CD4-positive, alpha-beta T cell treated with Interferon gamma for 1 hour (primary cell): ENCODE measurements around the gene TCF19.

Experiments used
- DNase-seq: peaks from one replicate; pipeline ENCODE4 v3.0.0-alpha.2; 2020

Gene TCF19, protein sequence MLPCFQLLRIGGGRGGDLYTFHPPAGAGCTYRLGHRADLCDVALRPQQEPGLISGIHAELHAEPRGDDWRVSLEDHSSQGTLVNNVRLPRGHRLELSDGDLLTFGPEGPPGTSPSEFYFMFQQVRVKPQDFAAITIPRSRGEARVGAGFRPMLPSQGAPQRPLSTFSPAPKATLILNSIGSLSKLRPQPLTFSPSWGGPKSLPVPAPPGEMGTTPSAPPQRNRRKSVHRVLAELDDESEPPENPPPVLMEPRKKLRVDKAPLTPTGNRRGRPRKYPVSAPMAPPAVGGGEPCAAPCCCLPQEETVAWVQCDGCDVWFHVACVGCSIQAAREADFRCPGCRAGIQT

DNA sequence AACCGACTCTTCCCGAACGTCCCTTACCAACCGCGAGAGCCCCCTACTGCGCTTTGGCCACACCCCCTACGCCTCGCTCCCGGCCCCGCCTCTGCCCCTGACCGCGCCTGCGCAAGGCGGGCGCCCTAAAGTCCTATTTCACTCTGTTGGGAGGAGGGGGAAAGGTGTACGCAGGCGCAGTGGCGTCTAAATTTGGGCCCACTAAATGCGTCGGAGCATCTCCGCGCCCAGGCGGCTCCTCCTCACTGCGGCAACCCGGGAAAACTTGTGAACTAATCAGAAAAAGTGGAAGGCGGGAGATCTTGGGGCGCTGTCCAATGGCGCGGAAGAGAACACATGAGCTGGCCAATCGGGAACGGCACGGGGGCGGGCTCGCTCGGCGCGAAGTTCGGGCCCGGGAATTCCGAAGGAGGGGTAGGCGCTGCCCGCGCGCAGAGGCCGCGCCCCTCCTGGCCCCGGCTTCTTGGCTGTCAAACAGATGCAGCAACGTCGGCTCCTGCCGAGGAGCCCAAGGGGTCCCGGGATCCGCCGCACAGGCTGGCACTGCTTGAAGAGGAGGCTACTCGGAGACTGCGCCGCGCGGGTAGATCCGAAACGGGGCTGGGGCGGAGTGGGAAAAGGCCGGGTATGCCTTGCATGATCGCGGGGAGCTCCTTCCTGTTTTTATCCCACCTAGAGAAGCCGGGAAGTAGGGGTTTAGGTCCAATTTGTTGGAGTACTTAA is at the start of gene TCF19:
TSS of gene TCF19 (plus strand) at position 450 of the 723 bp plus-strand sequence. CDS start 881 bp downstream, outside the sequence.
- peak; percentile 99 for DNase-seq

DNA sequence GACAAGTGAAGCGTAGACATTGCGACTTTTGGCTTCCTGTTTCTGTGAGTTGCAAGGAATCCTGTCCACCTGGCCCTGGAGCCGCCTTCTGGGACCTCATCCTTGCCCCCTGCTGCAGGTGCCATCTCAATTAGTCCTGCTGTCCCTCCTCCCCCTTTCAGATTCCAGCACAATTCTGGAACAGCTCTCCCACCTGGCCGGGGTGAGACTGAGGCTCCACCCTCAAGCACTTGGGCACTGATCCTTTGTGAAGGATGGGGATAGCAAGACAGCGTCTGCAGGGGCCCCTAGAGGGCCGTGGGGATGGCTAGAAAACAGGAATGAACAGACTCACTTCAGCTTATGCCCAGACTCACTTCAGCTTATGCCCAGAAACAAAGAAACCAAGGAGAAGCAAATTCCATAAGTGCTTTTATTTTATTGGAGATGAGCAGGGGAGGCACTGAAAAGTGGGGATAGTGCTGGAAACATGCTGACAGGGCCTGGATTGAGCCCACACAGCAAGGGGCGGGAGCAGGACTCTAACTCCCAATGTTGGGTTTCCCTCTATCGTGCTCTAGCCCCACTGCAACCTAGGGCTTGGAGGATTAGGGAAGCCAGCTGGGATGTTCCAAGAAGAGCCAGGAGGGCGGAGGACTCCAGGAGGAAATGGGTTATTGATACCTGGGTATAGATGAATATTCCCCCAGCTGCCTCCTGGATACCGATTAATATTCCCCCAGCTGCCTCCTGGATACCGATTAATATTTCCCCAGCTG is 47.4 kb upstream of the TCF19 start:
- no peak for DNase-seq

DNA sequence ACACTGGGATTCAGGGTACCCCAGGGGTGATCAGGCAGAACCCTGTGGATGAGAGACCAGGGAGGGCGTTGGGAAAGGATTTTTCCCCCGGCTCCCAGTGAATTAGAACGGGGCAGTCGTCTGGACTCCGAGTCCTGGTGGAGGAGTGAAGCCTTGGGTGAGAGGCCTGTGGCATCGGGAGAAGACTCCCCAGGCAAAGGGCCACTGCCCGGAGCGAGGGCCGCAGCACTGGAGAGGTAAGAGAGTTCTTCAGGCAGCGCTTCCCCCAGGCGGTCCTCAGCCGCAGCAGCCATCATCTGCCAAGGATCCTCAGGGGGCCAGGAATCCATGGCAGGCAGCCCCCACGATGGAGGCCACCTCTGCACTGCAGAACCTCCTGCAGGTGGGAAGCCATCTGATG is 46.7 kb upstream of the TCF19 start:
- DNase-seq = no peak

DNA sequence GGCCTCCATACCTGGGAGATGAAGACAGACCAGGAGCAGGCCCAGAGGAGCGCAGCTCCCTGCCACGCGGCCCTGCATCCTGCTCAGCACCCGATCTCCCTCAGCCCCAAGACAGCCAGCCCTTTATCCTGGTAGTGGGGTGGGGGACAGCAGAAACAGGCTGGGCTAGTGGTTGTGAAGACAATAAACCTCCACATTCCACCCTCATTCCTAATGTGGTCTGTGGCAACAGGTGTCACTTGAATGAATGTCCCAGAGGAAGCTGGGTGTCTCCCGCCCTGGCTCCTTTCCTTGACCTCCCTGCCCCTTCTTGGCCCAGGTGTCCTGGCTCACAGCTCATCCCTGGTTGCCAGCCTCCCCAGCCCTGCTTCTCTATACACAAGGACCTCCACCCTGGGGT is 45.9 kb upstream of the TCF19 start, which contains the start of gene C6orf15:
TSS of gene C6orf15 (minus strand) at position 98 of the 400 bp plus-strand sequence. CDS start at position 78, 20 bp downstream.
- no peak for DNase-seq

DNA sequence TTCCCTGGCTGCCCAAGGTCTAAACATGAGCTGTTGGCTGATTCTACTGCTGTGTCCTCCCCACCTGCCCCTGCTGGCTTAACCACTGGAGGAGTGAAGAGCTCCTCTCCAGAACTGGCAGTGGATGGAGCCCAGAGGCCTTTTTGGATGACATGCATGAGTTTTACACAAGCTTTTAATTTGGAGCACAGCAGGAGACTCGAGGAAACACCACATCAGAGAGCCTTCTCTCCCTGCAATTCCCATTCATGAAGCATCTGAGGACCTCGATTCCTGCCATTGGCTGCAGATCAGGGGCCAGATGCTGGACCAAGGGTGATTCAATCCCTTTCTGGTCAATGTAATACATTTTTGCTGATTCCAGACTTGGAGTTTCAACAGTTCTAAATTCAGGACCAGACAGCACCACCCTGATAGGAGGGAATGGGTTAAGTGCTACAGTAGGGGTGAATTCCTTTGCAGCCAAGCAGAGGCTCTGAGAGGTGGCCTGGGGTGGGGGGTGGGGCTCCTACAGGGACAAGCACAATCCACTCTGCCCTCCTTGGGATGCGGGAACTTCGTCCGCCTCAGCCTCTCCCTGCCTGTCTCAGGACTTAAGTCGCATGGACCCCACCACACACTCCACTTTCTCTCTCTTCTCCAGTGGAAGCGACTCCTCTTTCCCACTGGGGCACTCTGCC is 44.4 kb upstream of the TCF19 start:
- no peak for DNase-seq

DNA sequence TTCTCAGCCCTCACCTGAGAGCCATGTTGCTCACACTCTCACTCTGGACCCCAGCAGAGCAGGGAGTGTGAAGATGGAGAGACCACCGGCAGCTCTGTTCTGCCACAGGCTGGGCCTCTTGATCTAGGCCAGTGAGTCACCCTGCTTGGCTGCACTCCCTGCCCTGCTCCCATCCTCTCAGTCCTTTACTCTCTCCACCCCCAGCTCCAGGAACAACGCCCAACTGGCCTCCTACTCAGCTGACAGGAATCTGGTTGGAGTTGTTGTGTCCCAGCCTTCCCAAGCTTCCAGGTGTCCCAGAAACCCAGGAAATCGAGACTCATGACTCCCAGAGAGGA is 43.9 kb upstream of the TCF19 start, which contains the start of gene PSORS1C1:
TSS of gene PSORS1C1 (plus strand) at position 260 of the 338 bp plus-strand sequence. CDS start 14,833 bp downstream, outside the sequence.
- no peak for DNase-seq

DNA sequence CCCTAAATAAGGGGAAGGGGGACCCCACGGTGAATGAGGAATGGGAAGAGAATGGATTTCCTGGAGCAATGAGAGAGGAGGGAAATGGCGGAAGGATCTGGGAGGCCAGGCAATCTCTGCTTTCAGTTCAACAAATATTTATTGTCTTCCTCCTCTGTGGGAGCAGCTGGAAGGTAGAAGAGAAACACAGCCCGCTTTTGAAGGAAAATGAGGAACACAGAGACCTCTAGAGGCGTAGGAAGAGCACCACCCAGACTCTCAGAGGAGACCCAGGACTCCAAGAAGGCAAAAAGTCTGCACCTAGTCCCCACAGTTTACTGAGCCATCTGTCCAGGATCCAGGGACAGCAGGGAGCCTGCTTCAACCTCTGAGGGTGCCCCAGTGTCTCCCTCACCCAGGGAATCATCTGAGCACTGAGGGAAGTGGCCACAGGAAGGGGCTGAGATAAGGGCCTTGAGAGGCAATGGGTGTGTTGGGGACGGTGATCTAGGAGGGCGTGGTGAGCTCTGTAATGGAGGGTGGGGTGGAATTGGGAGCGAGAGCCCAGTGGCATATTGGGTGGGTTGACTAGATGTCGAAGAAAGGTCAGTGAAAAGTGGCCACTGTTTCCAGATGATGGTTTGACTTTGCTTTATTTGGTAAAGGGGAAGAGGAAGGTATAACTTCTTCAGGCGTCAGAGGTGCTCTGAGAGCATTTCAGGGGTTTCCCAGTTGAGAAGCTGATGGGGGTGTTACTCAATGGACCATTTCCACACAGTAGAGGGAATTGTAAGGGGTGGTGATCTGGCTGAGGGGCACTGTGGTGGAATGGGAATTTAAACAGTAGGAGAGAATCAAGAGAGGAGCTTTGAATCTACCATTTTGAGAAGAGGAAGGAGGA is 43.2 kb upstream of the TCF19 start:
- DNase-seq = no peak

DNA sequence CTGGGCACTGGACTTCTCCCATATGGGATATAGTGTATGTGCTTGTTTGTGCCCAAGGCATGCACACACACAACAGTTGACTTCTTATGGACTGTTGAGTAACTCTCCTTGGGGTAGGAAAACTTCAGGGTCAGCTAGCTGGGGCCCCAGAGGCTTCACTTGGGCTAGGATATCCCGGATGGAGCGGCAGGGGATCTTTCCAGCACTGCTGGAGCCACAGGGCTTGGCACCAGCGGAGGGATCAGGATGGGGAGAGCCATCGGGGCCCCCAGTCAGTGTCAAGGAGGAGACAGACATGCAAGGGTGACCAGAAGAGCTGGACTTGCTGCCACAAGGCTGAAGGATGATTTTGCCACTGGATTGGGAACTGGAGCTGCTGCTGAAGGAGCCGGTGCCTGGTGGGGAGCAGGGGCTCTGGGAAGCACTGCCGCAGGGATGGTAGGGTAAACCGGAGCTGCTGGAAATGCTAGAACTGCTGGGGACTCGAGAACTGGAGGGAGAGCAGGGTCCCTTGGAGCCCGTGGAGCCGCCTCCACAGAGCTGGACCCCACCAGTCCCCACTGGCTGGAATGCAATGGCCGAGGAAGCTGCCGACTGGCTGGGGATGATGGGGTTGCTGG is 42.3 kb upstream of the TCF19 start:
- DNase-seq = no peak

DNA sequence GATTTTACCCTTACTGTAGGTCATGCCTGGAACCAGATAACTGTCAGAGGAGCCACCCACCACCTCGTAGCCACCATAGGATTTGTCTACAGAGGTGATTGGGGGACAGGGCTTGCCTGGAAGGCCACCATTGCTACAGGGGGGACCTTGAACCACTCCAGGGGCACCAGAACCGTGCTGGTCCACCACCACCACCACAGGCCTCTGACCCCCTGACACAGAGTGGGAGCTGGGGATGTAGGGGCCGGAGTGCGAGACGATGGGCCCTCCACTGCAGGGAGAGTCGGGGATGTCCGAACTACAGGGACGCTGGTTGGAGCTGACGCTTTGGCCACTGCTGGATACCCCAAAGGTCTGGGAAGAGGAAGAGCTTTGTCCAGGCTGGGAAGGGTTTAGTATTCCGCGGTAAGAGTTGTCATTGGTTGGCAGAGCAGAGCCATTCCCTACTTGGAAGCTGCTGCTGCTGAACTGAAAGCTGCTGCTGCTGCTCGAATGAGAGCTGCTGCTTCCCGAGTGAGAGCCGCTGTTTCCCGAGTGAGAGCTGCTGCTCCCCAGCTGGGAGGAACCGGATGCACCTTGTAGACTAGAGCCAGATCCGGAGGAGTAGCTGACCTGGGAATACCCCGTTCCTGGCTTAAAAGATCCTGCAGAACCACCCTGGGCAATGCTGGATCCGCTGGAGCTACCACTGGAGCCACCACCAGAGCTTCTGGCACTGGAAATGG is 41.6 kb upstream of the TCF19 start:
- no peak for DNase-seq

DNA sequence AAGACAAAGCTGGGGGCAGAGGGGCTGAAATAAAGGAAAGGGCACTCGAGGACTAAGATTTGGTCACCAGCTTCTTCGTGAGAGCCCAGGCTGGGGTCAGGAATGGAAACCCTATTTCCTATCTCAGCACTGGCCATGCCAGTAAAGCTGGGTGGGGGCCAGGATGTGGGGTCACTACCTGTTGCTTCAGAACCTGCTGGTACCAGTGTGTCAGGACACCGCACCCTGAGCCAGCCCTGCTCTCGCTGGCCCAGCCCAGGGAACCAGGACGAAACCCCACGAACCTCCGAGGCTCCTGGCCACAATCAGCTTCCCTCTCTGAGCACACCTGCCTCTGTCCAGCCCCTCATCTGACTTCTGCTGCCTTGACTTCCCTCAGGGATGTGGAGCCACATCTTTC is 40.2 kb upstream of the TCF19 start:
- no peak for DNase-seq

DNA sequence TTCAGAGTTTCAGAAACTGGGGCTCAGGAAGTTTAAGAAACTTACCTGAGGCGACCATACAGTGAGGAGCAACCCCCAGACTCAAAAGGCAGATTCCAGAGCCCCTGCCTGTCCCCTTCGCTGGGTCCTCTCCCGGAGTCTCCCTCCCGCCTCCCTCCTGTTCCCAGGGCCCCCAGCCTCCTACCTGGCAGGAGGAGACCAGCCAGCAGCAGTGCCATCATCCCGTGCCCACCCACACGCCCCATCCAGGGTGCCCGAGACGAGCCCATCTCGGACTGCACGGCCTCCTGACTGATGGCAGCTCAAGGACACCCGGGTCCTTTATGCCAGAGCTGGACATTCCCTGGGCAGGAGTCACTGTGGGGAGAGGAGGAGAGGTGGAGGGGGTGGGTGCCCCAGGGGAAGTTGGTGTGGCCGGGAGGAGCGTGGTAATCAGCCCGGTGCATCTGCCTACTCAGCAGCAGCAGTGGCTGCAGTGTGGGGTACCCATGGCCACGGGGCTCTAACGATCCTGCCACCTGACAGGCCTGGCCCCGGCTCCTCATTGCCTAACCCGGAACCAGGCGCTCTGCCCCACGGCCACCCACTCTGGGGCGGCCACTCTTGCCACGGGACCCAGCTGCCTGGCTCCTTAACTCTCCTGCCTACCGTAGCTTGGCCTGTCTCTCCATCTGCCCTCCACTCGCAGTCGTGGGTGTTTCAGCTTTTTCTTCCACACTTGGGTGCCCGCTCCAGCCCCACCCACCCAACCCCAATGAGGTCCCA is 38.1 kb upstream of the TCF19 start, which contains the start of gene CDSN:
TSS of gene CDSN (minus strand) at position 296 of the 765 bp plus-strand sequence. CDS start at position 269, 27 bp downstream.
- DNase-seq = no peak

DNA sequence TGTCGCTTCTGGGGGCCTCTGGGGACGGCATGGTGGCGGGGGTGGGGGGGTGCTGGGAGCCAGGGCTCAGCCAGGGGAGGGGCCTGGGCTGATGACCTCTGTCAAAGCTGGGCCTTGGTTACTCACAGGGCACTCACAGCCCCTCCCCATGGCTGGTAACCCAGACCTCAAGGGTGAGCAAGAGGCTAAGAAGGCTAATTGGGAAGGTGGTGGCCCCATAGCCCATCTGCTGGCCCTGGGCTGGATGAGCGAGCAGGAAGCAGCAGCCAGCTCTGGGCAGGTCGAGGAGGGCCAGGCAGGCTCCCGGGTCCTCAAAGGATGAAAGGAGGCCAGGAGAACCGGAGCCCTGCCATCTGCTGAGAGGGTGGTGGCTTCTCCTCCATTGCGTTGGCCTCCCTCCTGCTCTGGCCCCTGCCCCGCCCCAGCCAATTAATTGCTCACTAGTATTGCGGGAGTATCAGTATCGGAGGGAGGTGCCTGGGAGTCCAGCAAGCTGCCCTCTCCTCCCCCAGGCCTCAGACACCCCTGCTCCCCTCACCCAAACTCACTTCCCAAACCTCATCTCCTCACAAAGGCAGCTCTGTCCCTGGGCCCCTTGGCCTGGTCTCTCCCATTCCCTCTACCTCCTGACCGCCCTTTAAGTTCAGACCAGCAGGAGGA is 37.1 kb upstream of the TCF19 start:
- DNase-seq = no peak

DNA sequence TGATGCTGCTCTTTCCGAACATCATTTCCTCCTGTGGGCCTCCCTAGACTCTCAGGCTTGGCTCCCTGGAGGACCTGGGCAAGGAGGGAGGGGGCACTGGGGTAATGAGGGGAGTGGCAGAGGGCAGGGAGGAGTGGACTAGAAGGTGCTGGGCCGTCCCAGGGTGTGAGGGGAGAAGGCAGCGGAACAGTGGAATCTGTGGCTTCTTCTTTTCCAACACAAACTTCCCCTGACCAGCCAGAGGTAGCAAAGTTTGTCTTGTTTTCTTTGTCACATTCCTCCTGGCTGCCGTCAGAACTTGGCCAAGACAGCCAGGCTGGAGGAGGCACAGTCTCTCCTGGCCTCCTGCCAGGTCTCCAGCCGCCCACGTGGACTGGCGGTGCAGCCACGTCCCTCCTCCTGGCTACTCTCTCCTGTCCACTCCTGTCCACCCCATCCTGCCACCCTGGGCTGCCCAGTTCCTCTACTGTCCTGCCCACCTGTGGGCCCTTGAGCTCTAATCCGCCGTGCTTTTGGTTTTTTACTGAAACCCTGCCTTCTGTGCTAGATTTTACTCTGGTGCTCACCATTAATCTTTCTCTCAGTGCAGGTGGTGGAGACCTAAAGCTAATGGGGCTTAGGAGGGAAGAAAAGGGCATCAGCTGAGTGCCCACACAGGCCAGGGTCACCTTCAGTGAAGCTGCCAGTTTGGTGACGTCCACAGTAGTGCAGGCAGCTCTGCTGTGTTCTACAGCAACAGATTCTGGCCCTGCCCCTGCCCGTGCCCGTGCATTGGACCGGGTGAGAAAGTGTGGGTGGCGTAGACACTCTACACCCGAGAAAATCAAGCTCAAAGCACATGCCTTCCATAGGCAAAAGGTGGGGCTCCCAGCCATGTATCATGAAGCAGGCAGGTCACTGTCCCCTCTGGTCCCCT is 35.3 kb upstream of the TCF19 start:
- no peak for DNase-seq

DNA sequence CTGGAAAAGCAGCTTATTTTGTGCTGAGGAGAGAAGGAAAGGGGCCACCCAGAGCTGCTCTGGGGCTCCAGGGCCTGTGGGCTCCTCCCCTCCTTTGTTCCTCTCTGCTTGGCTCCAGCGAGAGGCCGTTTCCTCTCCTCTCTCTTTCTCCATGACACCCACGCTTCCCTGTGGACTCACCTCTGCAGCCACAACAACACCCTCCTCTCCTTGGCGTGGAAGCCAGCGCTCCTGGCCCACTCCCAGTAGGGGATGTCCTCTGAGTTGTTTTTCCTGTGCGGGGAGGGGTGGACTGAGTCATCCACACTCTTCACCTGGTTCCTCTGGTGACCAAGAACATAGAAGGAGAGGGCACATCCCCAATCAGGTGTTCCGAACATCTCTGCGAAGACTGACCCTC is 33.2 kb upstream of the TCF19 start:
- DNase-seq = no peak

DNA sequence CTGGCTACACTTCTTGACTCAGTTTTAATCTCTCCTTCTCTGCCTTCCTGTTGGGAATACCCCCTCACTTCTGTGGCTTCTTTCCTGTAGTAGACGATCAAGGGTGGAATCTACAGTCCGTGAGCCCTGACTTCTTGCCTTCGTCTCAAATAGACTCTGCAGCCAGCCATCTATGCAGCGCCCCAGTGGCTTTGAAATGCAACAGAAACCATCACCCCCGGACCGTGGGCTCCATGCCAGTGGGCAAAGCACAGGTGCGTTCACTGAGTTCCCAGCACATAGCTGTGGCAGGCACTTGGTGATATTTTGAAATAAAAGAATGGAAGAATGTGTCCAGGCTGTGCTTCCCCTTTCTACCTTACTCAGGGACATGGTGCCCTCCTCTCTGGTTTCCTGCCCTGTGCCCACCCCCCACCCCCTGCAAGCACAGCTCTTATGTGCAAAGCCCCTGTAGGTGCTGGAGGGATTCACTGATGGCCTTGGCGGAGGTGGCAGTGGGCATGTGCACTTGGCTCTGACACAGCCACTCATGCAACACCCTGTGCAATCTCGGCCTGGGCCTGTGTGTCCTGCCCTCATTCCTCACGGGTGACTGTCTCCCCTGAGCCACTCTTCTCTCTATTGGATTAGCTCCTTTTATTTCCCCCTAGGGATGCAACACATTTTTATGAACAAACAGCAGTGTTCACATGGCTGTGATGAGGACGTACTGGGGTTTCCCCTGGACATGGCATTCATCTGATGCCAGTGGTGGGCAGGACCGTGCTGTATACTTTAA is 32.6 kb upstream of the TCF19 start:
- no peak for DNase-seq

DNA sequence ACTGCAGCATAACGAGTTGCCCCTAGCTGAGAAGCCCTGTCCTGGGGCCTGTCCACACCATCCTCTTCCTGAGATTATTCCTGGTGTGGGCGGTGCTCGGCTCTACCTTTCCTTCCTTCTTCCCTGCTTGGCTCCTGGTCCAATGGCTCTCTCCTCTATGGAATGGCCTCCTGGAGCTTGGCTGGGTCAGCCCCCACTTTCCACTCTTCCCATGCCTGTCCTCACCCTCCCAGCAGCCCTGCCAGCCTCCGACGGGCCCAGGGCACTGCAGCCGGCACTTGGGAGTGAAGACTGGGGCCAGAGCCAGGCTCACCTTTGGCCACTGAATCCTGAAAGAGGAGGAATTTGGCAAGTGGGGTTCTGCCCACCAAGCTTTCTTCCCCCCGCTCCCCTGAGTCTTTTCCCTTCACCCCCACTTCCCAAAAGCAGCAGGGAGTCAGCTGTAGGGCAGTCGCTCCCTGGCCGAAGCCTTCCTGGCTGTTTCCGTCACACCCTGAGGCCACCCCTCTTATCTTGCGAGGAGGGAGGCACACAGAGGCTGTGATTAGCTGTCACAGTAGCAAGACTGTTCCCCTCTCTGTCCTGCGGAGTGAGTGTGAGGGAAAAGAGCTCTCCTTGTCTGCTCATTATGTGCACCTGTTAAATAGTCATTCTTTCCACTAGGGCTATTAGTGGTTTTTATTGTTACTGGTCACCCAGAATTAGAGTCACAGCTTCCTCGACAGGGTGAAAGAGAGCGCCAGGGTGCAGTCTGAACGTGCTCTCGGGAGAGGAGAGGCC is 31.8 kb upstream of the TCF19 start:
- no peak for DNase-seq
